ENCODE results near the gene MSRB2.

Gene MSRB2

GRCh38 chr10:23171232-23171876 is 76.0 kb downstream of the MSRB2 start:
- no peak for DNase-seq (ENCODE audit: extremely low read depth in 1 of 2, low read depth in 1 of 2)
